NCI-H2081 treated with DMSO at 0.1 percent for 48 hours (cell line): ENCODE measurements around the gene CALM3.
"Not testable (repeated sequence)": the region's sequence is repeated elsewhere in the genome, so short reads cannot be mapped to it uniquely, and the experiment has no call there.

Source experiments
- DNase-seq: peaks from one replicate; lab custom pipeline; 2025; lab: John Stamatoyannopoulos, UW

Gene CALM3

DNA sequence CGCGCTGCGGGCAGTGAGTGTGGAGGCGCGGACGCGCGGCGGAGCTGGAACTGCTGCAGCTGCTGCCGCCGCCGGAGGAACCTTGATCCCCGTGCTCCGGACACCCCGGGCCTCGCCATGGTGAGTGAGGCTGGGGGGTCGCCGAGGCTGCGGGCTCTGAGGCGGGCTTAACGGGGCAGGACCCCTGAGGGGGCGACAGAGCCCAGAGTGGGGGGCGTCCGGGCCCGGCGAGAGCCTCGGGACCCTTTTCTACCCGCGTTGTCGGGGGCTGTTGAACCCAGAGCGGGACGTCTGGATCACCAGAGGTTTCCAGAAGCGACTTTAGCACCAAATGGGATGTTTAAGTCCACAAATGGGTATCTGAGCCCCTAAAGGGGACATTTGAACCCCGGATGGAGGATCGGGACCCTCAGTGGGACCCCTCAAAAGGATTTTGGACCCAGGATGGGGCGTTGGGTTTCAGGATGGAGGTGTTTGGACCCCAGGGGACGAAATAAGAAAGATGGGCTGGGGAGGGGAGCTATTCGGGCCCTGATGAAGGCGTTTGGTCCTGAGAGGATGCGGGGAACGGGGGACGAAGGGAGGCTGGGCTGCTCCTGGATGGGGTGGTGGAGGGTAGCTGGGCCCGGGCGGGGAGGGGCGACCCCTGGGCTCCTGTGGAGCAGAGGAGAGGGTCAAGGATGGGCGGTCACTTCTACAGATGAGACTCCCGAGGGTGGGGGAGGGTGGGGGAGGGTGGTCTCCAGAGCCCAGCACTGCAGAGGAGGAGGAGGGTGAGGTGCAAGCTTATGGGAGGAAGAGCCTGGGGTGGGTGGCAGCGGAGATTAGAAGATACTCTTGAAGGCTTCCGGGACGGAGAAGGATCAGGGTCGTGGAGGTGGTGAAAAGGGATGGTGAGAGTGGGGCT lies at the start of gene CALM3:
Gene CALM3, plus strand, starts transcription at position 13 of the 907 bp plus-strand sequence. Its CDS starts 105 bp downstream, at position 118.
- no peak for DNase-seq

DNA sequence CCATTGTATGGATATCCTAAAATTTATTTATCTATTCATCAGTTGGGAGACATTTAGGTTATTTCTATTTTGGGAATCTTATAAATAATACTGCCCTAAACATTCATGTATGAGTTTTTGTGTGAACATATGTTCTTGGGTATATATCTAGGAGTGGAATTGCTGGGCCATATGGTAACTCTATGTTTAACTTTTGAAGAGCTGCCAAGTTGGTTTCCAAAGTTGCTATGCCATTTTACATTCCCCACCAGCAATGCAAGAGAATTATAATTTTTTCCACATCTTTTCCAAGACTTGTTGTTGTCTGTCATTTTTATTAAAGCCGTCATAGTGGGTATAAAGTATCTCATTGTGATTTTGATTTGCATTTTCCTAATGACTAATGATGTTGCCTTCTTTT lies 48.2 kb upstream of the CALM3 start:
- DNase-seq, result no peak

DNA sequence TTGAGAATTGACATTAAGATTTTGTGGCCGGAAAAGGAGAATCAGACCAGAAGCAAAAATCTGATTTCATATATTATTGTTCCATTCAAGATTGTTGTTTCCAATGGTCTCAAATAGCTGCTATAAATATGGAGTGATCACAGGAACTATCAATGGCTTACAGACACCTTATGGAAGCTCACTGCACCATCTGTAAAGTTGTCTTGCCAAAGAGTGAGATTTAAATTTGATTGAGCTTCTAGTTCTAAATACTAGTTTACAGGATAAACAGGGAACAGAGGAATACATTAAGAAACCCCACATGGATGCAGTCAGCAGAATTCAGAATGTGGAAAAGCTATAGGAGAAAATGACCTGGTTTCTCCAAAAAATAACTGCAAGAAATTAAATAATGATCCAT lies 47.0 kb upstream of the CALM3 start:
- no peak for DNase-seq

DNA sequence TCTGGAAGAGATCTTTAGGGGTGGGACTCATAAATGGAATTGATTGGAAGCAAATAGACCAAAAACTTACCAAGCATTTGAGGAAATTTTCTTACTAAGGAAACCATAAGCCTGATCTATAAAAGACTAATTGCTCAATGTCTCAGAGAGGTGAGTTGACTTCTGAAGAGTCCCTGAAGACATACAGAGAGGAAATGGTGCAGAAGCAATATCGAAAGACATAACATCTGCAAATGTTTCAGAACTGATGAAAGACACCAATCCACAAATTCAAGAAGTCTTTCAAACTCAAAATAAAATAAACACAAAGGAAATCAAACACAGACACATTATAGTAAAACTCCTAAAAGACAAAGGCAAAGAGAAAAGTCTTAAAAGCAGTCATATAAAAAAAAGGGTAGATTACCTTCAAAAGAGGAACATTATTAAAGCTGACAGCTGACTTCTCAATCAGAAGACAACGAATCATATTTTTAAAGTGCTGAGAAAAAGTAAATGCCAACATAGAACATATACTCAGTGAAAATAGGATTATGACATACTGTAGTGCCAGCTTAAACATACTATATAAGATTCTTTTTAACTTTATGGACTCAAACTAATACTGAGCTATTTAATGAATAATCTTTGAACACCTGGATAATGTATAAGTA lies 45.4 kb upstream of the CALM3 start:
- DNase-seq, result no peak

DNA sequence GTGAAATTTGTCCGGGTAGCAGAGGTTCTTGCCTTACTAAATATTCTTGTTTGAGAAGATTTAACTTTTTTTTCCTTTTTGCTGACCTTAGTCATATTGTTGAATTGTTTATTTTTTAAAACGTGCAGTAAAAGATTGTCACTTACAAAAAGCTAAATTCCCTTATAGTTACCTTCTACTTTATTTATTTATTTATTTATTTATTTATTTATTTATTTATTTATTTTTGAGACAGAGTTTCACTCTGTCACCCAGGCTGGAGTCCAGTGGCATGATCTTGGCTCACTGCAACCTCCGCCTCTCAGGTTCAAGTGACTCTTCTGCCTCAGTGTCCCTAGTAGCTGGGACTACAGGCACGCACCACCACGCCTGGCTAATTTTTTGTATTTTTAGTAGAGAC lies 44.7 kb upstream of the CALM3 start:
- not testable (repeated sequence) for DNase-seq

DNA sequence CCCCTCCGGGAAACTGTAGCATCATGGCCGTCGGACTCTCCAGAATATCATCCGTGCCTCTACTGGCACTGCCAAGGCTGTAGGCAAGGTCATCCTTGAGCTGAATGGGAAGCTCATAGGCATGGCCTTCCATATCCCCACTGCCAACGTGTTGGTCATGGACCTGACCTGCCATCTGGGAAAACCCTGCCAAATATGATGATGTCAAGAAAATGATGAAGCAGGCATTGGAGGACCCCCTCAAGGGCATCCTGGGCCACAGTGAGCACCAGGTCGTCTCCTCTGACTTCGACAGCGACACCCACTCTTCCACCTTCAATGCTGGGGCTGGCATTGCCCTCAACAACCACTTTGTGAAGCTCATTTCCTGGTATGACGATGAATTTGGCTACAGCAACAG lies 41.9 kb upstream of the CALM3 start:
- no peak for DNase-seq

DNA sequence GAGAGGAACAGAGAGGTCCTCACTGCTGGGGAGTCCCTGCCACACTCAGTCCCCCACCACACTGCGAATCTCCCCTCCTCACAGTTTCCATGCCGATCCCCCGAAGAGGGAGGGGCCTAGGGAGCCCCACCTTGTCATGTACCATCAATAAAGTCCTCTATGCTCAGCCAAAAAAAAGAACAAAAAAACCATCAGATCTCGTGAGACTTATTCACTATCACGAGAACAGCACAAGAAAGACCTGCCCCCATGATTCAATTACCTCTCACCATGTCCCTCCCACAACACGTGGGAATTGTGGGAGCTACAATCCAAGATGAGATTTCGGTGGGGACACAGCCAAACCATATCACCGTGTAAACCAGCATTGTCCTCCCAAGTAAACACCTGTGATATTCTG lies 41.5 kb upstream of the CALM3 start:
- not testable (repeated sequence) for DNase-seq

DNA sequence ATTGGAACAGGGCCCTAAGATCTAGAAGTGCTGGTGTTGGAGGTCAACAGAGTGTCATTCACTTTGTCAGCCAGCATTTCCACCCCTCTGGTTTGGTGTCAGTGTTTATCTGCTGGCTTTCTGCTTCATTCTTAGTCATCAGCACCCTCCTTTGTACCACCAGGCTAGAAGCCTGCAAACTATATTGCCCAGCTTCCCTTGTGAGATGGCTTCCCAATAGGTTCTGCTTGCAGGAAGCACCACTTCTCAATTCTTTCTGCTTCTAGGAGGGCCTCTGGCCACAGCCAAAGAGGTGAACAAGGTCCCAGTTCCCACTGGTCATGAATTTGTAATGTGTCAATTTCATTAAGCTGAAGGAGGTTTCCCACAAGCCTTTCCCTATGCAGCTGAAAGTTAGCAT lies 36.4 kb upstream of the CALM3 start:
- no peak for DNase-seq

DNA sequence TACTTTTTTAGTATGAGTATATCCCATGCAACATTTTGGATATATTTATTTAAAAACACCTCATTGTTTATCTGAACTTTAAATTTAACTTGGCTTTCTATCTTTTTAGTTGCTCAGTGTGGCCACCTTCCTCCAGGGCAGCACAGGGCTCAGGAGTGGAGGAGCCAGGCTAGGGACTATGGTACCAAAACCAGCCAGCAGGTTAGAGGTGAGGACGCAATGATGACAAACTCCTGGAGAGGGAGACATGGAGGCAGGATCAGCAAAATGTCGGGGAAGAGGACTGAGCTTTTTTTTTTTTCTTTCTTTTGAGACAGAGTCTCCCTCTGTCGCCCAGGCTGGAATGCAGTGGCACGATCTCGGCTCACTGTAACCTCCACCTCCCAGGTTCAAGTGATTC lies 29.6 kb upstream of the CALM3 start:
- no peak for DNase-seq

DNA sequence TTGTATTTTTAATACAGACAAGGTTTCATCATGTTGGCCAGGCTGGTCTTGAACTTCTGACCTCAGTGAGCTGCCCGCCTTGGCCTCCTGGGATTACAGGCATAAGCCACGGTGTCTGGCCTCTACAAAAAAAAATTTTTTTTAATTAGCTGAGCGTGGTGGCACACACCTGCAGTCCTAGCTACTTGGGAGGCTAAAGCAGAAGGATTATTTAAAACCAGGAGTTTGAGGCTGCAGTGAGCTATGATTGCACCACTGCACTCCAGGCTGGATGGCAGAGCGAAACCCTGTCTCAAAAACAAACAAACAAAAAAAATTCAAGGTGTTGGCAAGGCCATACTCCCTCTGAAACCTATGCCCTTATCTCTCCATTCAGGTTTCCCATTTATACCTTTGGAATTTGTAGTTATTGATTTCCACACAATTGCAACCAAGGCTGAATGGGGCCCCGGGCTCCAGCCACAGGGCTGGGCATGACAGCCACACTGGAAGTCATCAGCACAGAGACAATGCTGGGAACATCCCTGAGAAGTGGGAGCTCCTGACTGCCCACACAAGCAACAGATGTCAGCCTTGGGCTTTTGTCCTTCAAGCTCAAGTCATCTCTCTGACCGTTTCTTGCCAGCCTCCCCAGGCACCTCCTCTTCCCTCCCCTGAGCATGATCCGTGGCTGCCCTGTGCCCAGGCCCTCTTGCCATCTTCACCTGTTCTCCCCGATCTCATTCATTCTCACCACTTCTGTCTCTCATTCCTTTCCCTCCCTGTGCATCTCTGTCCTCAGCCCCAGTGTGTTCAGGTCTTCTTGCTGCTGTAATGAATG lies 27.2 kb upstream of the CALM3 start:
- no peak for DNase-seq

DNA sequence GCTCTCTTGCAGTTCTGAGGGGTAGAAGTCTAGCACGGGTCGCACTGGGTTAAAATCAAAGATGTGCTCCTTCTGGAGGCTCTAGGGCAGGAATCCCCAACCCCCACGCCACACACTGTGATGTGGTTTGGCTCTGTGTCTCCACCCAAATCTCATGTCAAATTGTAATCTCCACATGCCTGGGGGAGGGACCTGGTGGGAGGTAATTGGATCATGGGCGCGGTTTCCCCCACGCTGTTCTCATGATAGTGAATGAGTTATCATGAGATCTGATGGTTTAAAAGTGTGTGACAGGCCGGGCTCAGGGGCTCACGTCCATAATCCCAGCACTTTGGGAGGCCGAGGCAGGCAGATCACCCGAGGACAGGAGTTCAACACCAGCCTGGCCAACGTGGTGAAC lies 26.6 kb upstream of the CALM3 start:
- no peak for DNase-seq

DNA sequence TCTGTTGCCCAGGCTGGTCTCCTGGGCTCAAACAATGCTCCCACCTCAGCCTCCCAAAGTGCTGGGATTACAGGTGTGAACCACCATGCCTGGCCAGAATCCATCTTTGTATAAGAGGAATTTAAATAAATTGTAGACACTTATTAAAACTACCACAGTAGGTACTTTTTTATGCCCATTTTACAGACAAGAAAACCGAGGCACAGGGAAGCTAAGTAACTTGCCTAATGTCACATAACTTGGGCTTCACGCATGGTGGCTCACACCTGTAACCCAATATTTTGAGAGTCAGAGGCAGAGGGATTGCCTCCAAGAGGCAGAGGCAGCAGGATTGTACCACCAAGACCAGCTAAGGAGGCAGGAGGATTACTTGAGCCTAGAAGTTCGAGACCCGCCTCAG lies 22.7 kb upstream of the CALM3 start:
- DNase-seq, result no peak

DNA sequence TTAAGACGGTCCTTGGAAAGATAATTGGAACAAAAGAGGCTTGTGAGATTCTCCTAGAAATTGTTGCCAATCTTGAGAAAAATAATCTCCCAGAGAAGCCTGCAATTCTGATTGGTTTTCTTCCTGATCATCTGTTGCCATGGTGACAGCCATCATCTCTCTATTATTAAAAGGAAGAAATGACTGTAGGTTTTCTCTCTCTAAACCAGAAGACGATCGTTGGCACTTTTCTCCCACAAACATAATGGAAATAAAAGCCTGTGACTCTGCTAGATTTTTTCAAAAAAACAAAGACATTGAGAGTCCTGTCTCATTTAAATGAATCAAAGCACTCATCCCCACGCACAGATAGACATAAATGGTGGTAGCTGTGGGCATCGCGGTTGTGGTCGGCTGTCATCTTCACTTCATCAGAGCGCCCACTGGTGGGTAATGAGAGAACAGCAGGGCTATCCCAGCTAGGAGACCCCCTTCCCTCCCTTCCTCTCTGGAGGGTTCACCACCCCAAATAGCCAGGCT lies 21.7 kb upstream of the CALM3 start:
- no peak for DNase-seq

DNA sequence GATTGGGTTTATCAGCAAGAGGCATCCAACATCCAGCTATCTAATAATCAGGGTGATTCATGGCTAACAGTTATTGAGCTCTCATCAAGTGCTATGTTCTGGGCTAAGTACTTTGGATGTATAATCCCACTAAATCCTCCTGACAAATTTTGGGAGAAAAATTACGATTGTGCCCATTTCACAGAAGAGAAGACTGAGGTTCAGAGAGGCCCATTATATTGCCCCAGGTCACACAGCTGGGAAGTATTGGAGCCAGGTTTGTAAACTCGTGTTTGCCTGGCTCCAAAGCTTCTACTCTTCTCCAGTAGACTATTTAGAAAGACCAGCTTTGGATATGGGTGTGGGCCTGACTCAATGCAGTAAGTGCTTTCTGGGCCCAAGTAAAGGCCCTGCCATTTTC lies 20.9 kb upstream of the CALM3 start:
- DNase-seq, result no peak

DNA sequence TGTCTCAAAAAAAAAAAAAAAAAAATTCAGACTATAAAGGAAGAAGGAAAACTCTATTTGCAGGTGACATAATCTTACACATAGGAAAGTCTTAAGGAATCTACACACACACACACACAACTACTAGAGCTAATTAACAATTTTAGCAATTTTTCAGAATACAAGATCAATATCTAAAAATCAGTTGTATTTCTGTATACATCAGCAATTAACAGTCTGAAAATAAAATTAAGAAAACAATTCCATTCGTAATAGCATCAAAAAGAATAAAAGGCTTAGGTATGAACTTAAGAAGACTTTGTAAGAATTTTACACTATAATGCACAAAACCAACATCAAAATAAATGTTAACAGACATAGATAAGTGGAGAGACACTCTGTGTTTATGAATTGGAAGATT lies 15.6 kb upstream of the CALM3 start:
- DNase-seq, result no peak

DNA sequence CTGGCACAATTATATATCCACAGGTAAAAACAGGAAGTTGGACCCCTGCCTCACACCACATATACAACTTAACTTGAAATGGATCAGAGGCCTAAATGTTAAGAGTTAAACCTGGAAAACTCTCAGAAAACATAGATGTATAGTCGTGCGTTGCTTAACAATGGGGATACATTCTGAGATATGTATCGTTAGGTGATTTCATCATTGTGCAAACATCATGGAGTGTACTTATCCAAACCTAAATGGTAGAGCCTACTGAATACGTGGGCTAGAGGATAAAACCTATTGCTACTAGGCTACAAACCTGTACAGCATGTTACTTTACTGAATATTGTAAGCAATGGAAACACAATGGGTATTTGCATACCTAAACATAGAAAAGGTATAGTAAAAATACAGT lies 14.8 kb upstream of the CALM3 start:
- no peak for DNase-seq

DNA sequence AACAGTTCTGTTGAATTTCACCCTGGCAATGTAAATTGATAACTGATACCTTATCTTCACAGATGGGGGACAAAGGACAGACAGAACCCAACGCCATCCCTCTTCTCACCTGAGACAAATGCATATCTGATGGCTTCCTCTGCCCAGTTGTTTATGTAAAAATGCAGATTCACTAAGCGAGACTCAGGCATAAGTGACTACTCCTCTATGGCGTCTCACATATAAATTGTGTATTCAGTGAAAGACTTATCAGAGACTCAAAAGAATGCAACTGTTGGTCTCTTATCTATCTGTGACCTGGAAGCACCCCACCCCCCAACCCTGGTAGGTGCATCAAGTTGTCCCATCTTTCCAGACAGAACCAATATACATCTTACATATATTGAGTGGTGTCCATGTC lies 13.3 kb upstream of the CALM3 start:
- no peak for DNase-seq

DNA sequence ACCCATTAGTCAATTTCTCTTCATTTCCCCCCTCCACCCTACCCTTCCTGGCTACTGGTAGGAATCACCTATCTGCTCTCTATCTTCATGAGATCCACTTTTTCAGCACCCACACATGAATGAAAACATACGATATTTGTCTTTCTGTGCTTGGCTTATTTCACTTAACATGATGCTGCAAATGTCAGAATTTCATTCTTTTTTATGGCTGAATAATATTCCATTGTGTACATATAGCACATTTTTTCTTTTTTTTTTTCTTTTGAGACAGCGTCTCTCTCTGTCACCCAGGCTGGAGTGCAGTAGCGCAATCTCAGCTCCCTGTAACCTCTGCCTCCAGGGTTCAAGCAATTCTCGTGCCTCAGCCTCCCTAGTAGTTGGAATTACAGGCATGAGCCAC lies 9.9 kb upstream of the CALM3 start:
- DNase-seq, result no peak

DNA sequence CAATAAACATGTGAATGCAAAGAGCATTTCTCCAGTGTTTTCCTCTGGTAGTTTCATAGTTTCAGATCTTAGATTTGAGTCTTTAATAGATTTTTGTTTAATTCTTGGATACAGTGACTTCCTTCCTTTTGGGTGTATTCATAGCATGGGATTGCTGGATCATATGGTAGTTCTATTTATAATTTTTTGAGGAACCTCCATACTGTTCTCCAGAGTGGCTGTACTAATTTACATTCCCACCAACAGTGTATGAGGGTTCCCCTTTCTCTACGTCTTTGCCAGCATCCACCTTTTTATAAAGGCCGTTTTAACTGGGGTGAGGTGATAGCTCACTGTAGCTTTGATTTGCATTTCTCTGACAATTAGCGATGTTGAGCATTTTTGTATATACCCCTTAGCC lies 9.3 kb upstream of the CALM3 start:
- DNase-seq, result no peak

DNA sequence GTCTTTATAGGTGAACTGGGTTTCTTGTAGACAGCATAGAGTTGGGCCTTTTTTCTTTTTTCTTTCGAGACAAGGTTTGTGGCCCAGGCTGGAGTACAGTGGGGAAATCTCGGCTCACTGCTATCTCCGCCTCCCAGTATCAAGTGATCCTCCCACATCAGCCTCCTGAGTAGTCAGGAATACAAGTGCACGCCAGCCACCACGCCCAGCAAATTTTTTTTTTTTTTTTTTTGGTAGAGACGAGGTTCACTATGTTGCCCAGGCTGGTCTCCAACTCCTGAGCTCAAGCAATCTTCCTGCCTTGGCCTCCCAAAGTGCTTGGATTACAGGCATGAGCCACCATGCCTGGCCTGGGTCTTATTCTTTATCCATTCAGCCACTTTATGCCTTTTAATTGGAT lies 5.1 kb upstream of the CALM3 start:
- no peak for DNase-seq

DNA sequence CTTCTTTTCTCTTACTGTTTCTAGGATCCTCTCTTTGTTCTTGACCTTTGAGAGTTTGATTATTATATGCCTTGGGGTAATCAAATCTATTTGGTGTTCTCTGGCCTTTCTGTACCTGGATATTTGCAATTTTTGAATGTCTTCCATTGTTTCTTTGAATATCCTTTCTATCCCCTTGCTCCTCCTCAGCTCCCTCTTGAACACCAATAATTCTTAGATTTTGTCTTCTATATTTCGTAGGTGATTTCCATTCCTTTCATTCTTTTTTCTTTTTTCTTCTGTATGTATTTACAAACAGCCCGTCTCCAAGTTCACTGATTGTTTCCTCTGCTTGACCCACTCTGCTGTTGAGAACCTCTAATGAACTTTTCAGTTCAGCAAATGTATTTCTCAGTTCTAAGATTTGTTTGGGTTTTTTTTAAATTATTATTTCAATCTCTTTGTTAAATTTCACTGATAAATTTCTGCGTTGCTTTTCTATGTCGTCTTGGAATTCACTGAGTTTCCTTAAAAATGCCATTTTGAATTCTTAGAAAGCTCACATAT lies 2.7 kb upstream of the CALM3 start:
- DNase-seq, result no peak

DNA sequence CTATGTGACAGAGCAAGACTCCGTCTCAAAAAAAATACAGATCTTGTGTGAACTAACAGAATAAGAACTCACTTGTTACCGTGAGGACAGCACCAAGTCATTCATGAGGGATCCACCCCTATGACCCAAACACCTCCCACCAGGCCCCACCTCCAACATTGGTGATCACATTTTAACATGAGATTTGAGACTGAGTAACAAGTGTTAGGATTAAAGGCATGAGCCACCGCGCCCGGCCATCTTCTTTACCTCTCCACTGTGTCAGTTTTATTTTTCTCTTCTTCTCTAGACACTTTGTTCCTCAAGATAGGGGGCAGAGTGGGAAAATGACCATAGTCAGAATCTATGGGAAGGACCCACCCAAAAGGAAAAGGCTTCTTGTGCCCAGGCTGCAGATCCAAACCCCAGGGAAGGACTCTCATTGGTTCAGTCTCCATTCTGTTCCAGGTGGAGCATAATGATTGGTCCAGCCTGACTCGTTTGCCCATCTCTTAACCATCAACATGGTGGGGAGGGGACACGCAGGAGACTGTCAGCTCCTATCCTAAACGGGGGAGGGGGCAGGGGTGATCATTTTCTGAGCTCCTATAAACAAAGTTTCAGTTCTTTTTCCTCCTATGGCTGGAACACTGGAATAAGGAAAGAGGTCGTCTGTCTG lies 1.3 kb upstream of the CALM3 start:
- DNase-seq, result no peak
